Vagina (tissue), 2 donors: ENCODE measurements around the gene ABO. TPM values are rescaled to one million over a fixed set of nuclear protein-coding genes. Genes with fewer than 3 reads are reported as not detected.
"Not testable (repeated sequence)": the region's sequence is repeated elsewhere in the genome, so short reads cannot be mapped to it uniquely, and the experiment has no call there.

ENCODE experiments used
- DNase-seq, 2 donors: peaks; one replicate each; pipeline ENCODE4 v3.0.0-alpha.2; 2017; ENCODE audit errors: extremely low spot score in 2 of 2
- H3K27ac ChIP-seq: fragments of 200-600 bp; sonication (generic); one replicate; pipeline ENCODE4 v1.5.1; 2019
- H3K27me3 ChIP-seq: fragments of 200-600 bp; sonication (generic); one replicate; pipeline ENCODE4 v1.5.1; 2019
- H3K36me3 ChIP-seq, 2 donors: fragments of 200-600 bp; sonication (generic); one replicate each; pipeline ENCODE4 v1.5.1; 2017 to 2019
- H3K4me1 ChIP-seq: fragments of 200-600 bp; sonication (generic); one replicate; pipeline ENCODE4 v1.5.1; 2019
- H3K4me3 ChIP-seq, 2 donors: fragments of 200-600 bp; sonication (generic); 1 replicate in 1 of 2; 2 replicates in 1 of 2; pipeline ENCODE4 v1.5.1; 2016 to 2019
- H3K9me3 ChIP-seq: fragments of 200-600 bp; sonication (generic); one replicate; pipeline ENCODE4 v1.5.1; 2019
- CTCF ChIP-seq, 3 experiments: fragments of 450-650 bp in 2 of 3; fragments of 200-600 bp in 1 of 3; sonication (generic) in 1 of 3; IDR thresholded peaks; one replicate each; pipeline ENCODE4 v1.5.1; 2017 to 2019; ENCODE audit warnings: antibody characterized with exemption in 3 of 3, mild to moderate bottlenecking in 2 of 3, moderate library complexity in 2 of 3
- POLR2A ChIP-seq, 2 donors: fragments of 450-650 bp; IDR thresholded peaks; one replicate each; pipeline ENCODE4 v1.6.1; 2017; ENCODE audit warnings: antibody characterized with exemption in 2 of 2, mild to moderate bottlenecking in 2 of 2, moderate library complexity in 2 of 2
- POLR2AphosphoS5 ChIP-seq, 2 donors: sonication (generic); formaldehyde crosslinking; IDR thresholded peaks; one replicate each; pipeline ENCODE4 v1.9.0; 2017; ENCODE audit warnings: antibody characterized with exemption in 2 of 2, mild to moderate bottlenecking in 2 of 2, low read depth in 1 of 2; ENCODE audit not compliant: insufficient read depth in 1 of 2
- intact Hi-C: fragments of 100-400 bp; cut with DNase I; formaldehyde crosslinking; loops from one replicate; pipeline ENCODE4 v1.15.1; 2023
- total RNA-seq: library from RNA; depleted of rRNA; stranded (reverse); fragments of >200 nt; gene quantifications from one replicate; pipeline ENCODE4 v1.2.3, GENCODE V29; 2016

The ABO gene
- total RNA-seq, 1 donor from 2014 or later, result 17.2 TPM

GRCh38 chr9:133230093-133230492 lies 44.9 kb downstream of the ABO start:
- H3K27me3 ChIP-seq, result no peaks in the 10 kb centered on the region

GRCh38 chr9:133228474-133229193 lies 46.4 kb downstream of the ABO start:
- DNase-seq, result peak in 1 of 2 donors; percentile 32
- H3K4me1 ChIP-seq, intact Hi-C loops, H3K27ac ChIP-seq, H3K9me3 ChIP-seq, H3K36me3 ChIP-seq, H3K4me3 ChIP-seq, H3K27me3 ChIP-seq: not testable (repeated sequence)

More at GRCh38 chr9:133230093-133230492, 44.9 kb downstream of the ABO start:
- H3K36me3 ChIP-seq, result no peaks in the 10 kb centered on the region
- intact Hi-C loops, result no loop called here
- peak in 1 of 2 donors; percentile 74 for DNase-seq
- TF ChIP-seq POLR2AphosphoS5 (IDR thresholded peaks at IDR 0.05; ENCODE audit: insufficient read depth in 1 of 2, low read depth in 1 of 2), result no peak
- no peak for TF ChIP-seq CTCF (IDR thresholded peaks at IDR 0.05)
- no peak for TF ChIP-seq POLR2A (IDR thresholded peaks at IDR 0.05)
- no peak overlapping the region for H3K27ac ChIP-seq
- H3K4me3 ChIP-seq, result no peak overlapping the region
- no peaks in the 10 kb centered on the region for H3K9me3 ChIP-seq
- H3K4me1 ChIP-seq, result no peaks in the 10 kb centered on the region

- H3K36me3 ChIP-seq, H3K27ac ChIP-seq, intact Hi-C loops, H3K9me3 ChIP-seq, H3K4me3 ChIP-seq, H3K4me1 ChIP-seq, H3K27me3 ChIP-seq: not testable (repeated sequence)
- peak; percentile 47 to 79 for DNase-seq
These were observed 47.0 kb downstream of the ABO start for GRCh38 chr9:133227996-133228395.

GRCh38 chr9:133227242-133227860 lies 47.6 kb downstream of the ABO start:
- Histone ChIP-seq H3K27ac (no peak overlapping the region), H3K27me3 (no peaks in the 10 kb centered on the region), H3K36me3 (no peaks in the 10 kb centered on the region), H3K4me3 (no peak overlapping the region), H3K4me1 (no peaks in the 10 kb centered on the region), H3K9me3 (no peaks in the 10 kb centered on the region)
- peak; percentile 42 to 82 for DNase-seq
- no peak for TF ChIP-seq POLR2A (IDR thresholded peaks at IDR 0.05)
- no peak for TF ChIP-seq CTCF (IDR thresholded peaks at IDR 0.05)
- TF ChIP-seq POLR2AphosphoS5 (IDR thresholded peaks at IDR 0.05; ENCODE audit: insufficient read depth in 1 of 2, low read depth in 1 of 2), result no peak
- intact Hi-C loops, result no loop called here

GRCh38 chr9:133226219-133227171 lies 48.5 kb downstream of the ABO start:
- Histone ChIP-seq H3K9me3 (no peaks in the 10 kb centered on the region), H3K4me3 (no peak overlapping the region), H3K27me3 (no peaks in the 10 kb centered on the region), H3K27ac (no peak overlapping the region), H3K36me3 (no peaks in the 10 kb centered on the region), H3K4me1 (no peaks in the 10 kb centered on the region)
- TF ChIP-seq POLR2AphosphoS5 (IDR thresholded peaks at IDR 0.05; ENCODE audit: insufficient read depth in 1 of 2, low read depth in 1 of 2) (no peak), POLR2A (IDR thresholded peaks at IDR 0.05) (no peak), CTCF (IDR thresholded peaks at IDR 0.05) (no peak)
- DNase-seq, result peak; percentile 47 to 87
- intact Hi-C loops, result no loop called here
